Esophagus muscularis mucosa (tissue), 4 donors: ENCODE results near the gene MGAT1. TPM values are rescaled to one million over a fixed set of nuclear protein-coding genes. Genes with fewer than 3 reads are reported as not detected.
A peak's percentile ranks its signal among the peaks of the same experiment; 100 is the strongest.

Experiments used
- DNase-seq: peaks from one replicate; pipeline ENCODE4 v3.0.0-alpha.2; 2017; ENCODE audit errors: extremely low spot score
- H3K27ac ChIP-seq, 4 donors: fragments of 200-600 bp; sonication (generic); replicated peaks in 1 of 4; 1 replicate in 3 of 4; 2 replicates in 1 of 4; pipeline ENCODE4 v1.5.1; 2016 to 2019; ENCODE audit warnings: mild to moderate bottlenecking in 1 of 4
- H3K27me3 ChIP-seq, 4 donors: fragments of 200-600 bp; sonication (generic); one replicate each; pipeline versions ENCODE4 v1.5.1 to v1.6.0; 2016 to 2019
- H3K36me3 ChIP-seq, 4 donors: fragments of 200-600 bp; sonication (generic); one replicate each; pipeline ENCODE4 v1.5.1; 2016 to 2019
- H3K4me1 ChIP-seq, 4 donors: fragments of 200-600 bp; sonication (generic); one replicate each; pipeline ENCODE4 v1.5.1; 2016 to 2019
- H3K4me3 ChIP-seq, 4 donors: fragments of 200-600 bp; sonication (generic); 1 replicate in 2 of 4; 2 replicates in 2 of 4; pipeline ENCODE4 v1.5.1; 2016 to 2019; ENCODE audit warnings: mild to moderate bottlenecking in 4 of 4, moderate library complexity in 1 of 4
- H3K9me3 ChIP-seq, 4 donors: fragments of 200-600 bp; sonication (generic); 1 replicate in 3 of 4; 2 replicates in 1 of 4; pipeline ENCODE4 v1.5.1; 2016 to 2019
- EP300 ChIP-seq: sonication (generic); formaldehyde crosslinking; IDR thresholded peaks from one replicate; pipeline ENCODE4 v1.6.1; 2017; ENCODE audit warnings: antibody characterized with exemption
- POLR2A ChIP-seq: fragments of 450-650 bp; IDR thresholded peaks from one replicate; pipeline ENCODE4 v1.6.1; 2017; ENCODE audit warnings: antibody characterized with exemption, moderate library complexity, mild to moderate bottlenecking, low read depth
- POLR2AphosphoS5 ChIP-seq, 2 donors: sonication (generic); formaldehyde crosslinking; IDR thresholded peaks; one replicate each; pipeline ENCODE4 v1.6.1; 2017; ENCODE audit warnings: antibody characterized with exemption in 2 of 2
- WGBS: methylation state at CpG from one replicate; pipeline ENCODE4 v1.1.5; 2018; 5-methylcytosine and 5-hydroxymethylcytosine counted together
- intact Hi-C: fragments of 100-400 bp; cut with DNase I; formaldehyde crosslinking; loops from one replicate; pipeline ENCODE4 v1.15.1; 2023
- total RNA-seq, 4 donors: library from RNA; depleted of rRNA; stranded (reverse); fragments of >200 nt; gene quantifications; one replicate each; pipeline versions ENCODE4 v1.1.0 to v1.2.1, GENCODE V29; 2016
- TF ChIP-seq, protein P1 (sequence below), 3 experiments: fragments of 200-600 bp in 2 of 3; fragments of 450-650 bp in 1 of 3; sonication (generic) in 2 of 3; IDR thresholded peaks; one replicate each; pipeline ENCODE4 v1.5.1; 2017 to 2019; ENCODE audit warnings: antibody characterized with exemption in 3 of 3, mild to moderate bottlenecking in 2 of 3, moderate library complexity in 1 of 3

MGAT1 gene
- total RNA-seq, 4 donors from 2014 or later: 132 to 205 (median 190) TPM

DNA sequence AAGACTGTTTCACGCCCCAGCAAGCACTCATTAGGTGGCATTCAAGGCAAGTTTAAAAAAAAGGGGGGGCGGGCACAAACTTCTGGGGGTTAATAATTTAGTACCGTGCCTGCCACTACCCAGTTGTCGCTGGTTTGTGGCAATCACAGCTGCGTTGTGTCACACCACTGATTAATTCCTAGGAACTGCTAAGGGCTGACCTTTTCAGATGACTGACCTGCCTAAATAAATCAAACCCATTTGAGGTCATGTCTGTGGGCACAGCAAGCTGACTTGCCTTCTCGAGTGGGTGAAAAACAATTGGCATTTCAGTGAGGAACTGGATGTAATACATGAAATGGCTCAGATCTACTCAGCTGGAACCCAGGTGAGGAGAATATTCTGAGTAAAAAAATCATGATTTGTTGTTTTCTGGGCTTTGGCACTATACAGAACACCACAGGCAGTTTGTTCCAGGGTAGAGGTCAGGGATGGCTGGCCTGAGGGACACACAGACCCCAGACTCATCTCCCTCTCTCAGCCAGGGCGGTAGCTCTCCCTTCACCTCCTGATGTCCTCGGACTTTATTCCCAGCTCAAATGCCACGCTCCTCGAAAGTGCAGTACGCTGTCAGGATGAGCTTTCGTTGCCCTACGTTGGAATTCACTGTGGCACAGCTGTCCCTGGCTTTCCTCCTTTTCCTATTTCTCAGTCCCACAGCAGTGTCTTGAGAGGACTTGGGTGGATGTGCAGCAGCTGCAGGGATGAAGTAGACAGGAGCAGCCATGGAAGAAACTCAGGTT is 15.5 kb upstream of the MGAT1 start:
- DNase-seq: peak; percentile 79
- intact Hi-C loops: no loop called here
- Histone ChIP-seq H3K4me1 (peaks cover 35 to 52% (median 48%) of the 10 kb centered on the region in 4 donors), H3K36me3 (no peaks in the 10 kb centered on the region), H3K4me3 (no peak overlapping the region), H3K27me3 (no peaks in the 10 kb centered on the region), H3K27ac (peak overlapping the region; percentile 60 to 72 (median 68)), H3K9me3 (no peaks in the 10 kb centered on the region)
- TF ChIP-seq POLR2AphosphoS5 (IDR thresholded peaks at IDR 0.05): no peak
- TF ChIP-seq POLR2A: no peak
- TF ChIP-seq, protein P1, sequence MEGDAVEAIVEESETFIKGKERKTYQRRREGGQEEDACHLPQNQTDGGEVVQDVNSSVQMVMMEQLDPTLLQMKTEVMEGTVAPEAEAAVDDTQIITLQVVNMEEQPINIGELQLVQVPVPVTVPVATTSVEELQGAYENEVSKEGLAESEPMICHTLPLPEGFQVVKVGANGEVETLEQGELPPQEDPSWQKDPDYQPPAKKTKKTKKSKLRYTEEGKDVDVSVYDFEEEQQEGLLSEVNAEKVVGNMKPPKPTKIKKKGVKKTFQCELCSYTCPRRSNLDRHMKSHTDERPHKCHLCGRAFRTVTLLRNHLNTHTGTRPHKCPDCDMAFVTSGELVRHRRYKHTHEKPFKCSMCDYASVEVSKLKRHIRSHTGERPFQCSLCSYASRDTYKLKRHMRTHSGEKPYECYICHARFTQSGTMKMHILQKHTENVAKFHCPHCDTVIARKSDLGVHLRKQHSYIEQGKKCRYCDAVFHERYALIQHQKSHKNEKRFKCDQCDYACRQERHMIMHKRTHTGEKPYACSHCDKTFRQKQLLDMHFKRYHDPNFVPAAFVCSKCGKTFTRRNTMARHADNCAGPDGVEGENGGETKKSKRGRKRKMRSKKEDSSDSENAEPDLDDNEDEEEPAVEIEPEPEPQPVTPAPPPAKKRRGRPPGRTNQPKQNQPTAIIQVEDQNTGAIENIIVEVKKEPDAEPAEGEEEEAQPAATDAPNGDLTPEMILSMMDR (IDR thresholded peaks at IDR 0.05): no peak
- TF ChIP-seq EP300: no peak
- WGBS: 58% methylated on average over 13 of the region's 13 CpGs

DNA sequence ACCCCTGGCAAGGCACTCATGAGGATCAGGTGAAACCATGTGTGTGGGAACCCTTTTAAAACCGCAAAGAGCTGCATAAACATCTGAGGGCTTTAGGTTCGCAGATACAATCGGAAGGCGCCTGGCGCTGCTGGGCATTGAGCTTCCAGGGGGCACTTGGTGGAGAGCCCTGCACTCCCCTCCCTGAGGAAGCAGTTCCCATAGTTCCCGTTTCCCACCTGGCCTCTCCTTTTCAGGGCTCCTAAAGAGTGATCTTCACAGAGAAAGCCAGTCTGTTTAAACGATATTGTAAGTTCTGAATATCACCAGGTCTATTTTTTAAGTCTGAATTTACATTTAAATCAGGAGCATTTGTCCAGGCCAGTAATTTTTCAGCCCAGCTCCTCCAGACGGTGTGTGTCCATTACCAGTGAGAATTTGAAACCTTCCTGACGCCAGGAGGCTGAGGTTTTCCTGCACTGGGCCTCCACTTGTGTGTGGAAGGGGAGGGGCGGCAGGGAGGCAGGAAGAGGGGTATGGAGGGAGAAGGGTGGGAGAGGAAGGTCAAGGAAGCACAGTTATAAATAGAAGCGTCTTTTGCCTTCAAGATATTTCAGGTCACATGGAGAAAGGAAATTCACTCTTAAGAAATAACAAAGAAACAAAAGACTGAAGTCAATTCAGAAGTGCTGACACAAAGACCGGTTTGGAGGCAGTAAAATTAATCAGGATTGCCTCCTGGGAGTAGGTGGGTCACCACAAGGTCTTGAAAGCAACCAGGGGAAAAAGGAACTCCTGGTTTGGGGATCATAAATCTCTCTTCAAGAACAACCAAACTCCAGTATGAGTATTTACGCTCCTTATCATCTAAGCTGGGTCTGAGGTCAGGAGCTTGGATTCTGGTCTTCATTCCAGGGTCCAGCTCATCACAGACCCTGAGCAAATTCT is 14.3 kb upstream of the MGAT1 start:
- Histone ChIP-seq H3K27ac (peak overlapping the region; percentile 60 to 72 (median 68)), H3K4me3 (peak overlapping the region in 1 of 4 donors; percentile 5), H3K36me3 (no peaks in the 10 kb centered on the region), H3K27me3 (no peaks in the 10 kb centered on the region), H3K4me1 (peaks cover 36 to 52% (median 51%) of the 10 kb centered on the region in 4 donors), H3K9me3 (no peaks in the 10 kb centered on the region)
- peak; percentile 53 to 72 for TF ChIP-seq POLR2AphosphoS5 (IDR thresholded peaks at IDR 0.05)
- TF ChIP-seq, protein P1 (IDR thresholded peaks at IDR 0.05): no peak
- no peak for TF ChIP-seq POLR2A
- no peak for TF ChIP-seq EP300
- WGBS: 35% methylated on average over 12 of the region's 13 CpGs
- intact Hi-C loops: no loop called here
- no peak for DNase-seq

DNA sequence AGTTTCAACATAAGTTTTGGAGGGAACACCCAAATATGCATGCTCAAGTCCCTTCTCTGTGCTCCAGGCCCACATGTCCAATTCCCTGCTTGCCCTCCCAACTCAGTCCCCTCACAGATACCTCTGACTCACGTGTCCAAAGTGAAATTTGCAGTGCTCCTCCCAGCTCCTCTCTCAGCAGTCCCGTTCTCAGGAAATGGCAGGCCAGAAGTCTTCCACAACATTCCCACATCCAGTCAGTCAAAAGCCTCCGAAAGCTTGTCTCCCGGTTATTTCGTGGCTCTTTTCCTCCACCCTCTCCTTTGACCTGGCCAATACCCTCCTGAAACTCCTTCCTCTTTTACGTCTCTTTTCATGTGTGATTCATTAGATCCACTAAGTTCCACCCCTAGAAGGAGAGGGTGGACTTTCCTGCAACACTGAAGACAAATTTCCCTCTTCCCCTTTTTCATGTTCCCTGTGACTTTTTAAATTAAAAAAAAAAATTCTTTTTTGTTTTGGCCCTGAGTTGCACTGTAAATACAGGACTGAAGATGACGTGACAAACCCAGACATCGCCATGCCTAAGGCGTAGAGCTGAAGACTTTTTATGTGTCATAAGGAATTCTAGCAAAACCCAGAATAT is 12.8 kb upstream of the MGAT1 start:
- Histone ChIP-seq H3K36me3 (no peaks in the 10 kb centered on the region), H3K9me3 (no peaks in the 10 kb centered on the region), H3K27me3 (no peaks in the 10 kb centered on the region), H3K4me3 (peak overlapping the region; percentile 11 to 40 (median 26)), H3K27ac (peak overlapping the region; percentile 60 to 72 (median 68)), H3K4me1 (peaks cover 40 to 57% (median 52%) of the 10 kb centered on the region in 4 donors)
- 58% methylated on average over 9 of the region's 9 CpGs for WGBS
- TF ChIP-seq POLR2A (no peak), POLR2AphosphoS5 (IDR thresholded peaks at IDR 0.05) (peak in 1 of 2 donors; percentile 50), EP300 (no peak)
- TF ChIP-seq, protein P1 (IDR thresholded peaks at IDR 0.05): no peak
- no peak for DNase-seq
- intact Hi-C loops: no loop called here

DNA sequence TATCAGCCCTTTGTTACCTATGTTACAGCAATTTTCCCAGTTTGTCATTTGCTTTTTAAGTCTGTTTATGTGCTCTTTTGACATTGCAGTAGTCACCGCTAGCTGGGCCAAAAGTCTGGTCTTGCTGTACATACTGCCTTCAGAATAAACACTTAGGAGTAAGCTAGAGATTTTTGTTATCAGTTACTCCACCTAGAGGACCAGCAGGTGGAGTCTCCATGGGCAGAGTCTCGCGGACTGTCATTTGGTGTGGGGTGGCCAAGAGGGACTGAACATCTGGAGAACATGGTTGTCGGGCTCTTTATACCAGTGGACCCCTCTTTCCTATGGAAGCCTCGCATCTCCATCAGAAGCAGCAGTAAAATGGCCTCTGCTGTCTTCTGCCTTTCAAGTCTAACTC is 10.8 kb upstream of the MGAT1 start:
- TF ChIP-seq, protein P1 (IDR thresholded peaks at IDR 0.05): no peak
- no peak for TF ChIP-seq EP300
- TF ChIP-seq POLR2AphosphoS5 (IDR thresholded peaks at IDR 0.05): no peak
- TF ChIP-seq POLR2A: no peak
- no peaks in the 10 kb centered on the region for H3K9me3 ChIP-seq
- WGBS: 92% methylated on average over 5 of the region's 5 CpGs
- no peak for DNase-seq
- peaks cover 39 to 52% (median 50%) of the 10 kb centered on the region in 4 donors for H3K4me1 ChIP-seq
- intact Hi-C loops: no loop called here
- peak overlapping the region in 1 of 4 donors; percentile 11 for H3K27ac ChIP-seq
- H3K27me3 ChIP-seq: no peaks in the 10 kb centered on the region
- H3K4me3 ChIP-seq: peak overlapping the region in 3 of 4 donors; percentile 1 to 23 (median 19)
- H3K36me3 ChIP-seq: peaks cover 0 to under 1% (median 0%) of the 10 kb centered on the region in 4 donors
